ENCODE data around the gene FAM53C. TPM values are rescaled to one million over a fixed set of nuclear protein-coding genes. Genes with fewer than 3 reads are reported as not detected.

FAM53C gene
- total RNA-seq, 1 donor from 2014 or later, result 69.9 TPM

GRCh38 chr5:138336952-138337684, 948 bp upstream of the FAM53C start:
- peak; percentile 85 for DNase-seq
- TF ChIP-seq CTCF (IDR thresholded peaks at IDR 0.05; ENCODE audit: partially characterized antibody, unreplicated experiment), result no peak

GRCh38 chr5:138338411-138339090, 485 bp downstream of the FAM53C start:
- H3K36me3 Mint-ChIP-seq (ENCODE audit: unreplicated experiment), result no peaks in the 10 kb centered on the region
- H3K9me3 Mint-ChIP-seq (ENCODE audit: unreplicated experiment), result peaks cover 15% of the 10 kb centered on the region
- peak overlapping the region; percentile 100 for H3K4me3 Mint-ChIP-seq (ENCODE audit: unreplicated experiment)
- TF ChIP-seq CTCF (IDR thresholded peaks at IDR 0.05; ENCODE audit: partially characterized antibody, unreplicated experiment), result no peak
- peaks cover 24% of the 10 kb centered on the region for H3K4me1 Mint-ChIP-seq (ENCODE audit: low read depth, unreplicated experiment)
- DNase-seq, result no peak
- peaks cover 11% of the 10 kb centered on the region for H3K27me3 Mint-ChIP-seq (ENCODE audit: unreplicated experiment)
- peak overlapping the region; percentile 99 for H3K27ac Mint-ChIP-seq (ENCODE audit: unreplicated experiment)

More at GRCh38 chr5:138336952-138337684, 948 bp upstream of the FAM53C start:
- peaks cover 15% of the 10 kb centered on the region for H3K9me3 Mint-ChIP-seq (ENCODE audit: unreplicated experiment)
- peak overlapping the region; percentile 91 for H3K4me3 Mint-ChIP-seq (ENCODE audit: unreplicated experiment)
- H3K27ac Mint-ChIP-seq (ENCODE audit: unreplicated experiment), result peak overlapping the region; percentile 100
- H3K4me1 Mint-ChIP-seq (ENCODE audit: low read depth, unreplicated experiment), result peaks cover 24% of the 10 kb centered on the region
- H3K27me3 Mint-ChIP-seq (ENCODE audit: unreplicated experiment), result peaks cover 14% of the 10 kb centered on the region
- no peaks in the 10 kb centered on the region for H3K36me3 Mint-ChIP-seq (ENCODE audit: unreplicated experiment)

- Mint-ChIP-seq H3K9me3 (ENCODE audit: unreplicated experiment) (peaks cover 15% of the 10 kb centered on the region), H3K4me3 (ENCODE audit: unreplicated experiment) (peak overlapping the region; percentile 100), H3K27ac (ENCODE audit: unreplicated experiment) (peak overlapping the region; percentile 99), H3K4me1 (ENCODE audit: low read depth, unreplicated experiment) (peaks cover 24% of the 10 kb centered on the region), H3K27me3 (ENCODE audit: unreplicated experiment) (peaks cover 11% of the 10 kb centered on the region), H3K36me3 (ENCODE audit: unreplicated experiment) (no peaks in the 10 kb centered on the region)
- no peak for TF ChIP-seq CTCF (IDR thresholded peaks at IDR 0.05; ENCODE audit: partially characterized antibody, unreplicated experiment)
- DNase-seq, result no peak
Observed at GRCh38 chr5:138339091-138339456, 1.0 kb downstream of the FAM53C start.

- Mint-ChIP-seq H3K4me3 (ENCODE audit: unreplicated experiment) (peak overlapping the region; percentile 100), H3K27me3 (ENCODE audit: unreplicated experiment) (peaks cover 11% of the 10 kb centered on the region), H3K9me3 (ENCODE audit: unreplicated experiment) (peaks cover 15% of the 10 kb centered on the region), H3K36me3 (ENCODE audit: unreplicated experiment) (no peaks in the 10 kb centered on the region), H3K27ac (ENCODE audit: unreplicated experiment) (peak overlapping the region; percentile 99), H3K4me1 (ENCODE audit: low read depth, unreplicated experiment) (peaks cover 24% of the 10 kb centered on the region)
- DNase-seq, result no peak
- no peak for TF ChIP-seq CTCF (IDR thresholded peaks at IDR 0.05; ENCODE audit: partially characterized antibody, unreplicated experiment)
Observed at GRCh38 chr5:138339464-138339863, 1.4 kb downstream of the FAM53C start.

- Mint-ChIP-seq H3K9me3 (ENCODE audit: unreplicated experiment) (peaks cover 15% of the 10 kb centered on the region), H3K27ac (ENCODE audit: unreplicated experiment) (peak overlapping the region; percentile 99), H3K27me3 (ENCODE audit: unreplicated experiment) (peaks cover 11% of the 10 kb centered on the region), H3K36me3 (ENCODE audit: unreplicated experiment) (no peaks in the 10 kb centered on the region), H3K4me1 (ENCODE audit: low read depth, unreplicated experiment) (peaks cover 24% of the 10 kb centered on the region), H3K4me3 (ENCODE audit: unreplicated experiment) (peak overlapping the region; percentile 100)
- no peak for TF ChIP-seq CTCF (IDR thresholded peaks at IDR 0.05; ENCODE audit: partially characterized antibody, unreplicated experiment)
- no peak for DNase-seq
Observed at GRCh38 chr5:138340008-138340407, 1.9 kb downstream of the FAM53C start.

Data from glutamatergic neuron (in vitro differentiated cells).